ENCODE data around the gene RAD50. TPM values are rescaled to one million over a fixed set of nuclear protein-coding genes. Genes with fewer than 3 reads are reported as not detected.

RAD50 gene
- total RNA-seq, 4 donors from 2014 or later = 13.6 to 25.2 (median 20.4) TPM

- Histone ChIP-seq H3K27me3 (no peaks in the 10 kb centered on the region), H3K4me3 (no peak overlapping the region), H3K36me3 (no peaks in the 10 kb centered on the region), H3K27ac (no peak overlapping the region), H3K9me3 (no peaks in the 10 kb centered on the region), H3K4me1 (no peaks in the 10 kb centered on the region)
- TF ChIP-seq CTCF (IDR thresholded peaks at IDR 0.05) (no peak), POLR2A (IDR thresholded peaks at IDR 0.05) (no peak)
- no peak for DNase-seq
- 88 to 92% methylated on average over 12 of the region's 12 CpGs for WGBS, 2 donors
- intact Hi-C loops (cut with DNase I) = no loop called here
These were observed 128.3 kb downstream of the RAD50 start for GRCh38 chr5:132684922-132685720.

GRCh38 chr5:132686193-132686592 is 129.4 kb downstream of the RAD50 start:
- WGBS, 2 donors = 93 to 97% methylated on average over 3 of the region's 3 CpGs
- intact Hi-C loops (cut with DNase I) = no loop called here
- Histone ChIP-seq H3K27ac (no peak overlapping the region), H3K27me3 (no peaks in the 10 kb centered on the region), H3K36me3 (no peaks in the 10 kb centered on the region), H3K4me3 (no peak overlapping the region), H3K9me3 (no peaks in the 10 kb centered on the region), H3K4me1 (no peaks in the 10 kb centered on the region)
- no peak for DNase-seq
- TF ChIP-seq POLR2A (IDR thresholded peaks at IDR 0.05) = no peak
- no peak for TF ChIP-seq CTCF (IDR thresholded peaks at IDR 0.05)

- DNase-seq = no peak
- Histone ChIP-seq H3K9me3 (no peaks in the 10 kb centered on the region), H3K4me3 (no peak overlapping the region), H3K4me1 (no peaks in the 10 kb centered on the region), H3K27ac (no peak overlapping the region), H3K36me3 (no peaks in the 10 kb centered on the region), H3K27me3 (no peaks in the 10 kb centered on the region)
- TF ChIP-seq CTCF (IDR thresholded peaks at IDR 0.05) = no peak
- no peak for TF ChIP-seq POLR2A (IDR thresholded peaks at IDR 0.05)
- 80 to 82% methylated on average over 5 of the region's 5 CpGs for WGBS, 2 donors
- intact Hi-C loops (cut with DNase I) = no loop called here
These were observed 131.2 kb downstream of the RAD50 start for GRCh38 chr5:132687995-132688394.

- no peaks in the 10 kb centered on the region for H3K4me1 ChIP-seq
- no peak overlapping the region for H3K4me3 ChIP-seq
- no peak for TF ChIP-seq POLR2A (IDR thresholded peaks at IDR 0.05)
- no peak for TF ChIP-seq CTCF (IDR thresholded peaks at IDR 0.05)
- no peaks in the 10 kb centered on the region for H3K27me3 ChIP-seq
- WGBS, 2 donors = 60 to 61% methylated on average over 7 of the region's 7 CpGs
- intact Hi-C loops (cut with DNase I) = no loop called here
- H3K27ac ChIP-seq = no peak overlapping the region
- no peaks in the 10 kb centered on the region for H3K36me3 ChIP-seq
- no peak for DNase-seq
- no peaks in the 10 kb centered on the region for H3K9me3 ChIP-seq
These were observed 132.0 kb downstream of the RAD50 start for GRCh38 chr5:132688536-132689339.

GRCh38 chr5:132689513-132689912 is 132.7 kb downstream of the RAD50 start:
- no peak for DNase-seq
- Histone ChIP-seq H3K36me3 (no peaks in the 10 kb centered on the region), H3K9me3 (no peaks in the 10 kb centered on the region), H3K27me3 (no peaks in the 10 kb centered on the region), H3K4me1 (no peaks in the 10 kb centered on the region), H3K4me3 (no peak overlapping the region), H3K27ac (no peak overlapping the region)
- 82 to 83% methylated on average over 7 of the region's 7 CpGs for WGBS, 2 donors
- intact Hi-C loops (cut with DNase I) = no loop called here
- no peak for TF ChIP-seq POLR2A (IDR thresholded peaks at IDR 0.05)
